Skin epidermis (tissue), 12 donors: Measurements from ENCODE around the gene SLC17A9.

Source experiments
- H3K27ac ChIP-seq, 21 experiments: fragments of 200-600 bp; sonication (generic) in 11 of 21; one replicate each; pipeline ENCODE4 v1.5.0; 2020; ENCODE audit warnings: mild to moderate bottlenecking in 3 of 21, inconsistent platforms in 2 of 21, moderate library complexity in 2 of 21
- H3K4me3 ChIP-seq, 7 experiments: fragments of 200-600 bp; sonication (generic) in 2 of 7; one replicate each; pipeline ENCODE4 v1.5.0; 2020; ENCODE audit warnings: inconsistent platforms in 2 of 7, mild to moderate bottlenecking in 2 of 7, moderate library complexity in 1 of 7

Gene SLC17A9

GRCh38 chr20:62952373-62952967, at the start of gene SLC17A9:
SLC17A9 (plus strand) TSS chr20:62952709; CDS start chr20:62952831, 122 bp downstream.
- Histone ChIP-seq H3K27ac (peak within 1 kb of the TSS; percentile 16 to 91 (median 80)), H3K4me3 (peak within 1 kb of the TSS; percentile 16 to 38 (median 27))

- H3K27ac ChIP-seq = no peak overlapping the region
- no peak overlapping the region for H3K4me3 ChIP-seq
Measured at GRCh38 chr20:62902926-62903615, 49.4 kb upstream of the SLC17A9 start.

GRCh38 chr20:62905536-62906117, 46.9 kb upstream of the SLC17A9 start:
- Histone ChIP-seq H3K4me3 (no peak overlapping the region), H3K27ac (no peak overlapping the region)

- Histone ChIP-seq H3K4me3 (no peak overlapping the region), H3K27ac (no peak overlapping the region)
Measured at GRCh38 chr20:62906209-62906608, 46.3 kb upstream of the SLC17A9 start.

GRCh38 chr20:62906647-62907375, 45.7 kb upstream of the SLC17A9 start:
- Histone ChIP-seq H3K27ac (no peak overlapping the region), H3K4me3 (no peak overlapping the region)

- no peak overlapping the region for H3K27ac ChIP-seq
Measured at GRCh38 chr20:62907384-62908317, 44.9 kb upstream of the SLC17A9 start.

GRCh38 chr20:62908971-62909791, 43.3 kb upstream of the SLC17A9 start:
- peak overlapping the region in 1 of 21 experiments; percentile 27 for H3K27ac ChIP-seq
- no peak overlapping the region for H3K4me3 ChIP-seq

More at GRCh38 chr20:62907384-62908317, 44.9 kb upstream of the SLC17A9 start:
- H3K4me3 ChIP-seq = no peak overlapping the region

- no peak overlapping the region for H3K4me3 ChIP-seq
- no peak overlapping the region for H3K27ac ChIP-seq
Measured at GRCh38 chr20:62910217-62910766, 42.2 kb upstream of the SLC17A9 start.

- Histone ChIP-seq H3K27ac (no peak overlapping the region), H3K4me3 (no peak overlapping the region)
Measured at GRCh38 chr20:62910777-62911497, 41.6 kb upstream of the SLC17A9 start.

- no peak overlapping the region for H3K4me3 ChIP-seq
- no peak overlapping the region for H3K27ac ChIP-seq
Measured at GRCh38 chr20:62911701-62912280, 40.7 kb upstream of the SLC17A9 start.

- H3K27ac ChIP-seq = no peak overlapping the region
- no peak overlapping the region for H3K4me3 ChIP-seq
Measured at GRCh38 chr20:62913043-62913630, 39.4 kb upstream of the SLC17A9 start.

- no peak overlapping the region for H3K4me3 ChIP-seq
- H3K27ac ChIP-seq = no peak overlapping the region
Measured at GRCh38 chr20:62914436-62914835, 38.1 kb upstream of the SLC17A9 start.

GRCh38 chr20:62914970-62915457, 37.5 kb upstream of the SLC17A9 start:
- H3K4me3 ChIP-seq = no peak overlapping the region
- peak overlapping the region in 1 of 21 experiments; percentile 9 for H3K27ac ChIP-seq

- Histone ChIP-seq H3K27ac (no peak overlapping the region), H3K4me3 (no peak overlapping the region)
Measured at GRCh38 chr20:62916703-62917476, 35.6 kb upstream of the SLC17A9 start.

- Histone ChIP-seq H3K27ac (peak overlapping the region in 1 of 21 experiments; percentile 69), H3K4me3 (no peak overlapping the region)
Measured at GRCh38 chr20:62917720-62918119, 34.8 kb upstream of the SLC17A9 start.

- peak overlapping the region in 1 of 21 experiments; percentile 69 for H3K27ac ChIP-seq
- H3K4me3 ChIP-seq = no peak overlapping the region
Measured at GRCh38 chr20:62918147-62918546, 34.4 kb upstream of the SLC17A9 start.
